Stimulated activated naive CD8-positive, alpha-beta T cell treated with anti-CD3 and anti-CD28 coated beads, Interleukin-15, Interleukin-2, amounts not matched to agents 100 ng/mL and 50 ng/mL, for 24 hours (primary cell): Measurements from ENCODE around the gene SLC2A11.

Experiments used
- H3K27ac Mint-ChIP-seq: one replicate; pipeline ENCODE4 v1.8.0; 2021; ENCODE audit warnings: mild to moderate bottlenecking, mixed read lengths
- H3K27me3 Mint-ChIP-seq: one replicate; pipeline ENCODE4 v1.8.0; 2021; ENCODE audit warnings: mixed read lengths
- H3K36me3 Mint-ChIP-seq: one replicate; pipeline ENCODE4 v1.8.0; 2021; ENCODE audit warnings: low read depth, mixed read lengths
- H3K4me1 Mint-ChIP-seq: one replicate; pipeline ENCODE4 v1.8.0; 2021; ENCODE audit warnings: low read depth, mixed read lengths
- H3K4me3 Mint-ChIP-seq: one replicate; pipeline ENCODE4 v1.8.0; 2021; ENCODE audit warnings: mild to moderate bottlenecking, mixed read lengths
- H3K9me3 Mint-ChIP-seq: one replicate; pipeline ENCODE4 v1.8.0; 2021; ENCODE audit warnings: mixed read lengths

Gene SLC2A11

DNA sequence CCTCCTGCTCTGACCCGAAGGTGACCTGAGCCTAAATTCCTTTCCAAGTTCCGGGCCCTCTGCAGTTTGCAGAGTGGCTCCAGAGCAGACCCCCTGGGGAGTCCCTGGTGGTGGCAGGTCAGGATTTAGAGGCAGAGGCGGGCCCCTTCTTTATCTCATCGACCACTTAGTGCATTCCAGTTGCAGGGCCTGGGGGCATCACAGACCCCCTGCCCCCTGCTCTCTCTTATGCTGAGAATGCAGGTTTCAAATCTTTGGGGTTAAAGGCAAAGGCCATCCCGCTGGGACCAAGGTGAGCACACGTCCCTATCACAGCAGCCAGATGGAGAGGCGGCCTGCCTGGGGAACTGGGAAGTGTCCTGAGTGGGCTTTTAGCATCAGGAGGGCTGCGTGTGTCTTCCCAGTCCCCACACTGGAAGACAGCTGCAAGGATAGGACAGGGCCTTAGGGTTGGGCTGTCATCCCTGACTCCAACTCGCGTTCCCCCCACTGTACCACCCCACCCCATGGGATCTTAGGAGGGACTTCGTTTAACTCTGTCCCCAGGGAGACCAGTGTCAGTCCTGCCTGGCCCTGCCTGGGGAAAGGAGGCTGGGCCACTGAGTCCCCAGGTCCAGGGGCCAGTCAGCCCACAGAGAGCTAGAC is 30.2 kb upstream of the SLC2A11 start:
- Mint-ChIP-seq H3K4me3 (no peak overlapping the region), H3K9me3 (no peaks in the 10 kb centered on the region), H3K27ac (no peak overlapping the region), H3K4me1 (no peaks in the 10 kb centered on the region), H3K36me3 (peaks cover 45% of the 10 kb centered on the region), H3K27me3 (no peaks in the 10 kb centered on the region)

DNA sequence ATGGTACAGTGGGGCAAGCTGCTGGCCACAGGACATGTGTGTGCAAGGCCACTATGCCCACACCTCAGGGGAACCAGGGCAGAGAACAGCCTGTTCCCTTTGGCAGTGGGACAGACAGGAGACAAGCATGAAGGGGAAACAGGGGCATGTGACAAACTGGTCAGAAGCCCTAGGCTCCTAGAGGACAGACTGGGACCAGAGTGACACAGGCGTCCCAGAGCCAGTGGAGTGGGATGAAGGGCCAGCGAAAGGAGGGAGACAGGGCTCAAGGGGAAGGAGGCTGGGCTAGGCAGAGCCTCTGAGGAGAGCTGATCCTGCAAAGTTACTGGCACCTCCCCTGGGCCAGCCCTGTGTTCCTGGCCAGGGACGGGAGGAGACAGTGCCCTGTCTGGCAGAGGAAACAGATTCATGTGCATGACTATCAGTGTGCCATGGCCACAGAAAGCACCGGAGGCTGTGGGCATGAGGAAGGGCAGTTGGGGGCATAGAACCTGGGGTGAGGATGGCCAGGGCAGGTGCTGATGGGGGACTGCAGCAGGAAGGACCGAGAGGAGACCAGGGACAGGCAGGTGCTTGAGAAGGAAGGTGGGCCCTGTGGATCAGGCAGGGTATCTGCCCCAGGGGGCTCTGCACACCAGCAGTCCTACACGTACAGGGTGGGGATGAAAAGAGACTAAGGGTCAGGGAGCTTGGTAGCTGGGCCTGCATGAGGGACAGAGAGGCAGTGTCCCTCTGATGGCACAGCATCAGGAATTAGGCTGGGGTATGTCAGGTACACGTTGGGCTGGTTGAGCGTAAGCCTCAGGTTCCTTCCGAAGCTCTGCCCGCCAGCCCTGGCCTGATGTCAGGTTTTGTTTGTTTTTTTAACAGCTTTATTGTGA is 28.6 kb upstream of the SLC2A11 start:
- Mint-ChIP-seq H3K27me3 (no peaks in the 10 kb centered on the region), H3K9me3 (no peaks in the 10 kb centered on the region), H3K36me3 (peaks cover 36% of the 10 kb centered on the region), H3K4me1 (no peaks in the 10 kb centered on the region), H3K4me3 (no peak overlapping the region), H3K27ac (peak overlapping the region; percentile 42)

DNA sequence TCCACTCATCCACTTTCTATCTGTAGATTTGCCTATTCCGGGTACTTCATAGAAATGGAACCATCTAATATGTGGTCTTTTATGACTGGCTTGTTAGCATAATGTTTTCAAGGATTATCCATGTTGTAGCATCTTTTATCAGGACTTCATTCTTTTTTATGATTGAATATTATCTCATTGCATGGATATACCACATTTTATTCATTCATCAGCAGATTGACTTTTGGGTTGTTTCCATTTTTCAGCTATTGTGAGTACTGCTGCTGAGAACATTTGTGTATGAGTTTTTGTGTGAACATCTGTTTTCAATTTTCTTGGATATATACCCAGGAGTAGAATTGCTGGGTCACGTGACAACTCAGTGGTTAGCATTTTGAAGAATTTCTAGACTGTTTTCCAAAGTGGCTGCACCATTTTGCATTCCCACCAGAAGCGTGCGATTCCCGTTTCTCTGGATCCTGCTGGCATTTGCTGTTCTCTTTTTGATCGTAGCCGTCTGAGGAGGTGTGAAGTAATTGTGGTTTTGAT is 27.8 kb upstream of the SLC2A11 start:
- Mint-ChIP-seq H3K36me3 (peaks cover 36% of the 10 kb centered on the region), H3K27ac (no peak overlapping the region), H3K27me3 (no peaks in the 10 kb centered on the region), H3K4me1 (no peaks in the 10 kb centered on the region), H3K9me3 (no peaks in the 10 kb centered on the region), H3K4me3 (no peak overlapping the region)

DNA sequence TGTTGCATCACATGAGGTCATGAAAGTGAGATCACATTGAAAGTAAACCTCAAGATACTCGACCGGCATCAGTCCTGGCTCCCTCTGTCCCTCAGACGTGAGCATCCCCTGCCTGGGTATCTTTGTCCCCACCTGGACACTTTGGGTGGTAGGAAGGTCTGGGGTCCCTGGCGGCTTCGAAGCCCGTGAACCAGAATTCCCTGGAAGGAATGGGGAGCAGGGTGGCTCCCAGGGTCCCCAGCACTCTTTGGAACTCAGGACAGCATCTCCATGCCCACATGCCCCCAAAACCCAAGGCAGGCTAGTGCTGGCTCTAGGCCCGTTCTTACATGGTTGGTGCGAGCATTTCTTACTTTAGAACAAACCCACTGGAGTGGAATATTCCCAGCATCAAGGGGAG is 26.4 kb upstream of the SLC2A11 start:
- Mint-ChIP-seq H3K4me3 (no peak overlapping the region), H3K9me3 (no peaks in the 10 kb centered on the region), H3K4me1 (no peaks in the 10 kb centered on the region), H3K27me3 (no peaks in the 10 kb centered on the region), H3K27ac (no peak overlapping the region), H3K36me3 (peaks cover 33% of the 10 kb centered on the region)

DNA sequence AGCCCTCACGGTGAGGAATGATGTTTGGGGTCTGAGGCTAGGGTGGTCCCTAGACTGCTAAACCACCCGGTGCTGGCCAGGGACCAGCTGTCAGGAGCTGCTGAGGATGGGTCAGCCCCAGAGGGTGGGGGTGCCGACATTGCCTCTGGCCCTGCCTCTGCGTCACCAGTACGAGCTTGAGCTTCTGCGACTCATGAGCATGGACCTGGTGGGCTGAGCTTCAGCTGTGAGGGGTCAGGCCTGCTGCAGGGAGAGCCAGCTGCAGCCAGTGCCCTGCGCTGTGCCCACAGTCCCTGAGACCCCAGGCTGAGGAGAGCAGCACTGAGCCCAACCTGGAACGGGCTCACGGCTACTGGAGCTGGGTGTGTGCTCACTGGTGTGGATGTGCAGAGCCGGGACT is 25.9 kb upstream of the SLC2A11 start:
- Mint-ChIP-seq H3K27me3 (no peaks in the 10 kb centered on the region), H3K9me3 (no peaks in the 10 kb centered on the region), H3K27ac (no peak overlapping the region)

DNA sequence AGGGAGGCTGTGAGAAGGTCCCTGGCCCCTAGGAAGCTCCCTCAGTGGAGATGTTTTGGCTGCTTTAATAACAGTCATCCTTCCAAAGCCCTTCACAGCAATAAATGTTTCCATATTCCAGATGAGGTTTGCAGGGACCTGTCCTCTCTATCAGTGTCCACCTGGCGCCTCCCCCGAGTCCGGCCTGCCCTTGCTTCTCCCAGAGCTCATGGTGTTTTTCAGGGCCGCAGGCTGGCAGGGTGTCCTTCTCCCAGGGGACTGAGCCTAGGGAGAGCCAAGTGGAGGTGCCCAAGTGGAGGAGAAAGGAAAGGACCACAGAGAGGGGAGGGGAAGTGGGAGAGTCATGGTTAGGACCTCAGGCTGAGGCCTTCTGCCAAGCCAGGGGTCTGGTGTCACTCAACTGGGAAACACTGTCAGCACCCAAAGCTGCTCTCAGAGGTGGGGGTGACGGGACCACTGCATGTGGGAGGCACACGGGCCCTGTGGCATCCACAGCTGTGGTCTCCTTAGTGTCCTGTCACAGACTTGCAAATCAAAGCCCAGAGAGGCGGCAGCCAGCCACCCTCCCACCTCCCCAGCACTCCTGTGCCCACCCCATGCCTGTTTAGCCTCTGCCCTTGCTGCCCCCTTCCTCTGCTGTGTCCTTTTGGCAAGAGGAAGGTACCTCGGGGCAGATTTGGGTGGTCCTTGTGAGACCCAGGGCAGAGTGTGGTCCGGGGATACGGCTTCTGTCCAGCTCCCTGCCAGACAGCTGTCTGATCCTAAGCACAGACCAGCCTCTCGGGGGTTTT is 25.3 kb upstream of the SLC2A11 start:
- peaks cover 6% of the 10 kb centered on the region for H3K4me1 Mint-ChIP-seq
- peaks cover 29% of the 10 kb centered on the region for H3K36me3 Mint-ChIP-seq
- no peaks in the 10 kb centered on the region for H3K27me3 Mint-ChIP-seq
- no peaks in the 10 kb centered on the region for H3K9me3 Mint-ChIP-seq
- no peak overlapping the region for H3K4me3 Mint-ChIP-seq
- no peak overlapping the region for H3K27ac Mint-ChIP-seq

More for the DNA sequence above, 25.9 kb upstream of the SLC2A11 start:
- no peak overlapping the region for H3K4me3 Mint-ChIP-seq
- H3K36me3 Mint-ChIP-seq: peaks cover 29% of the 10 kb centered on the region
- H3K4me1 Mint-ChIP-seq: peaks cover 3% of the 10 kb centered on the region

DNA sequence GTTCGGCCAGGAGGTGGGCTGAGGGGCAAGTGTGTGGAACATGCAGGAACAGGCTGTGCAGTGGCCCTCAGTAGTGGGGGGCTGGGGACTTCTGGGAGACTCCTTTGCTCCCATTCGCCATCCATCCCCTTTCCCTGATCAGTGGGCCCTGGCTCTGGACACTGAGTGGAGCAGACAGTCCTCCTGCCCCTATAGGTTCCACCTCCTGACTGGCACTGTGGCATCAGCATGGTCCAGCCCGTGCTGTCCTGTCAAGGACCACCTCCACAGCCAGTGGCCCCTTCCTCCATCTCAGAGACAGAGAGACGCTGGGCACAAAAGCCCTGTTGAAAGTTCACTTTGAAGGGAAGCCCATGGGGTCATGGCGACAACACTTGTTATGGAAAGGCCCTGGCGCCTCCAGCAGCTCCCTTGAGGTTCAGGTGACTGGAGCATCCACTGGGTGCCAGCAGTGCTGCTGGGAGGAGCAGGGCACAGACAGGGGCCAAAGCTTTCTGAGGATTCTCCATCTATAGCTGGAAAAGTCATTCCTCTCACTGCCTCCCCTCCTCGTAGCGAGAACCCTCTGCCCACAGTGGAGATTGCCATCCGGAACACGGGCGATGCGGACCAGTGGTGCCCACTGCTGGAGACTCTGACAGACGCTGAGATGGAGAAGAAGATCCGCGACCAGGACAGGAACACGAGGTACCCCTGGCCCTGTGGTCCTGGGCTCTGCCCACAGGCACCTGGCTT is 24.5 kb upstream of the SLC2A11 start:
- H3K27ac Mint-ChIP-seq: no peak overlapping the region
- H3K4me1 Mint-ChIP-seq: peaks cover 11% of the 10 kb centered on the region

DNA sequence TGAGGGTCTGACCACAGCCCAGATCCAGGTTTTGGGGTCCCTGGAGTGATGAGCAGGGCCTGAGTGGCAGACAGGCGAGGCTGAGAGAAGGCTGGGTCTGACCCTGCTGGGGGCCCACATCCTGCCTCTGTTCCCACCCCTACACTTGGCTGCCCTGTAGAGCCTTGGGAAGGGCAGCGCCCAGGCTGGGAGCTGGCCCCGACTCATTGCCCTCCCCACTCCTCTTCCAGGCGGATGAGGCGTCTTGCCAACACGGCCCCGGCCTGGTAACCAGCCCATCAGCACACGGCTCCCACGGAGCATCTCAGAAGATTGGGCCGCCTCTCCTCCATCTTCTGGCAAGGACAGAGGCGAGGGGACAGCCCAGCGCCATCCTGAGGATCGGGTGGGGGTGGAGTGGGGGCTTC is 23.8 kb upstream of the SLC2A11 start:
- Mint-ChIP-seq H3K27ac (no peak overlapping the region), H3K9me3 (no peaks in the 10 kb centered on the region), H3K4me1 (peaks cover 17% of the 10 kb centered on the region)

More for the DNA sequence above, 24.5 kb upstream of the SLC2A11 start:
- Mint-ChIP-seq H3K27me3 (no peaks in the 10 kb centered on the region), H3K9me3 (no peaks in the 10 kb centered on the region), H3K4me3 (no peak overlapping the region), H3K36me3 (peaks cover 29% of the 10 kb centered on the region)

DNA sequence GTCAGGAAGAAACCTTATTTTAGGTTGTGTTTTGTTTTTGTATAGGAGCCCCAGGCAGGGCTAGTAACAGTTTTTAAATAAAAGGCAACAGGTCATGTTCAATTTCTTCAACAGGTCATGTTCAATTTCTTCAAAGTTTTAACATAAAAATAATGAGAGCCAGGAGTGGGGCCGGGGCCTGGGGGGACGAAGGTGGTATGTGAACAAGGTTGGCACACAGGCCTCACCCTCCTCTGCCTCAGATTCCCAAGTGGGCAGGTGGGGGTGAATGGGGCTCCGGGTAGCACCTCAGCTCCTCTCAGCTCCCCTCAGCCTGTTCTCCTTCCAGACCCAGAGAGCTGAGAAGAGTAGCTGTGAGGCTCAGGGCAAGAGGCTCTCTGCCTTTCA is 23.3 kb upstream of the SLC2A11 start:
- Mint-ChIP-seq H3K27ac (no peak overlapping the region), H3K4me1 (peaks cover 22% of the 10 kb centered on the region), H3K27me3 (peaks cover 3% of the 10 kb centered on the region), H3K4me3 (no peak overlapping the region), H3K36me3 (peaks cover 22% of the 10 kb centered on the region), H3K9me3 (no peaks in the 10 kb centered on the region)

More for the DNA sequence above, 23.8 kb upstream of the SLC2A11 start:
- Mint-ChIP-seq H3K27me3 (peaks cover under 1% of the 10 kb centered on the region), H3K4me3 (no peak overlapping the region), H3K36me3 (peaks cover 25% of the 10 kb centered on the region)

DNA sequence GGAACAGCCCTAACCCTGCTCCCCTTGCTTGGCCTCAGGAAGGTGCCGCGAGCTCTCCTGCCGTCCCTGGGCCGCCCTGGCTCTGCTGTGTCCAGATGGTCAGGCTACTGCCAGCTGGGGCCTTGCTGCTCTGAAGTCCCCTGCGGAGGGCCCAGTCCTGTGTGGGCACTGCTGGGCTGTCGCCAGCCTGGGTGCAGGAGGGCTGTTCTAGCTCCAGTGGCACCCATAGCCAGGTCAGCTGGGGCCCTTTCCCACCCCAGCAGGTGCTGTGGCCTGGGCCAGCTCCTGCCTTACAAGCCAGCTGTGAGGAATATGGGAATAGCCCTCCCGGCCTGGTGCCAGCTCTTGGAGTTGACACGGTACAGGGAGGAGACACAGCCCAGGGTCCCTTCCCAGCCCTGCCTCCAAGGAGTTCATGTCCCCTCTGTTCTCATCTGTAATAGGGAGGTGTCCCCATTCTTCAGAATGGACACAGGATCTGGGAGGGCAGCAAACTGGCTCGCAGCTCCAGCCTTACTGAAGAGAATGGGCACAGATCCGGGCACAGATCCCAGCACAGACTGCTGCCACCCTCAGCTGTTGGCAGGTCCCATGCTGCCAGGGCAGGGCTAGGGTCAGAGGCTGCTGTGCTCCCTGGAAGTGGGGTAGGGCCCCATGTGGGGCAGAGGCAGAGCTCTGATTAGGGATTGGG is 22.7 kb upstream of the SLC2A11 start:
- Mint-ChIP-seq H3K9me3 (no peaks in the 10 kb centered on the region), H3K4me3 (no peak overlapping the region), H3K4me1 (peaks cover 27% of the 10 kb centered on the region), H3K27ac (no peak overlapping the region), H3K27me3 (peaks cover 3% of the 10 kb centered on the region), H3K36me3 (peaks cover 17% of the 10 kb centered on the region)

DNA sequence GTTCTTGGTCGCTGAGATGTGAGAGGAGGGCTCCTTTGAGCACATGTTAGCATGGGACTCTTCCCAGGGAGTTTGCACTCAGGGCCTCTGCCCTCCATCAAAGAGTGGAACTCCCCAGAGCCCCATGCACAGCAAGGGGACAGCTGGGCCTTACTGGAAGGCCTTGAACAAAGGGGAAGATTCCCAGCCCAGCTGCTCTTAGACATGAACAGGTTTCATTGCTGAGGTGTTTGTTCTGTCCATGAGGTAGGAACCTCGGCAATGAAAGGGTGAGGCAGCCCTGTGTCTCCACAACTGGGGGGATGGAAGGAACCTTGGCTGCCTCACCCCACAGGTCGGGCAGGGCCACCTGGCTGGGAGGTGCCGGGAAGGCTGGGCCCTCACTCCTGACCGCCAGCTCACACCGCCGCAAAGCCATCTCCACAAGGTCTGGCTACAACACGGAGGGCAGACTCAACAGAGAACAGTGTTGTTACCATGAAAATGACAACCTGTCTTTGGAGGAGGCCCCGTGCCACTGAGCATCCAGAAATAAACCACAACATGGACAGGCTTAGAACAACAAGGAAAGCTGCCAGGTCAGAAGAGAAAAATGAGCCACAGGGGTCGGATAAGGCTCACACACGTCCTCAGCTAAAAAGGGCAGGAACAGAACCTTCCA is 22.1 kb upstream of the SLC2A11 start:
- H3K36me3 Mint-ChIP-seq: peaks cover 12% of the 10 kb centered on the region
- H3K9me3 Mint-ChIP-seq: no peaks in the 10 kb centered on the region
- peak overlapping the region; percentile 26 for H3K27ac Mint-ChIP-seq
- peaks cover 28% of the 10 kb centered on the region for H3K4me1 Mint-ChIP-seq
- H3K4me3 Mint-ChIP-seq: no peak overlapping the region
- H3K27me3 Mint-ChIP-seq: peaks cover 3% of the 10 kb centered on the region

DNA sequence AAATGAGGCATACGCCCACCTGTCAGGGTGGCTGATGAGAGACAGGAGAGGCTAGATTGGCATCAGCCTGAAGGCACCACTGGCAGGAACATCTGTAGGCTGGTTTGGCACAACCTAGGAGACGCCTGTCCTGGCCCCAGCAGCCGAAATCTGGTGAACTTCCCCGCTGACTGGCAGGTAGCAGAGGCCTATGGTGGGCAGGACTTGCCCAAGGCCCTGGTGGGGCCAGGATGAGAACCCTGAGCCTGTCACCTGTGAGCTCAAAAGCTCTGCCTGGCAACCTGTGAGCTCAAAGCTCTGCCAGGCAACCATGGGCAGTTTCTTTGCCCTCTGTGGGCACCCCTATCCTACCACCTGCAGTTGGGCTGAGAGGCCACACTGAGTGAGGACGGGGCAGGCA is 21.4 kb upstream of the SLC2A11 start:
- H3K27me3 Mint-ChIP-seq: peaks cover 3% of the 10 kb centered on the region
- peaks cover 28% of the 10 kb centered on the region for H3K4me1 Mint-ChIP-seq
- H3K9me3 Mint-ChIP-seq: no peaks in the 10 kb centered on the region
- H3K27ac Mint-ChIP-seq: no peak overlapping the region
- H3K4me3 Mint-ChIP-seq: no peak overlapping the region
- H3K36me3 Mint-ChIP-seq: peaks cover 8% of the 10 kb centered on the region

DNA sequence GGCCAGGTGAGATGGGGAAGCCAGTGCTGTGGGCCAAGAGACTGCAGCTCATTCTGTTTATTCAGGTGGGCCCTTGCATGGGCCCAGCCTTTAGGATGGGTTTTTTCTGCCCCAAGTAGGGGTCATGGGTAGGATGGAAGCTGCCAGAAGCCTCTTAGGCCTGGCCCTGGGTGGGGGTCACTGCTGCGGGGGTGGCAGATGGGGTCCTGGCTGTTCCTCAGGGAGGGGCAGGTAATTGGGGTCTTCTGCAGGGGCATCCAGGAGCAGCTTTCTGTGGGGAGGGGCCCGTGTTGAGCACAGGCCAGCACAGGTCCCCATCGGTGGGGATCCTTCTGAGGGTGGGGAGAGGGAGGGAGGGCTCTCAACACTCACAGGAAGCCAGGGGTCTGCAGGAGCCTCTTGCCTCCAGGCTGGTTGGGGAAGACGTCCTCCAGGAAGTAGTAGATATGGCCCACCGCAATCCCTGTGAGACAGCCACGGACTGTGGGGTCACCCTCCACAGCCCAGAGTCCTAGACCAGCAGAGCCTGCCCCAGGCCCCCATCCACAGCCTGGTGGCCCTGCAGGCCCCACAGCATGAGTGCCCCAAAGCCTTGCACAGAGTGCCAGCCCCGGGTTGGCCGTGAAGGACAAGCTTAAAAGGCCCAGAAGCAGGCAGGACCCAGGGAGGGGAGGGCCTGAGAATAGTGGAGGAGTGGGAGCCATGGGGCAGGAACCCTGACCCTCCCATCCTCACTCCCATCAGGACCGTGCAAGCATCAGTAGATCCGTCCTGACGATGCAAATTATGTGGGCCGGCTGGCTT is 20.8 kb upstream of the SLC2A11 start:
- peak overlapping the region; percentile 37 for H3K4me3 Mint-ChIP-seq

More for the DNA sequence above, 20.8 kb upstream of the SLC2A11 start:
- Mint-ChIP-seq H3K9me3 (no peaks in the 10 kb centered on the region), H3K27ac (no peak overlapping the region), H3K36me3 (peaks cover 8% of the 10 kb centered on the region), H3K27me3 (peaks cover 3% of the 10 kb centered on the region), H3K4me1 (peaks cover 28% of the 10 kb centered on the region)
